NB4 (cell line): ENCODE data around the gene AMBP.

Experiments used
- MYC ChIP-seq: IDR thresholded peaks from 2 replicates; pipeline ENCODE4 v1.6.1; 2011; ENCODE audit warnings: low read depth, low read length
- POLR2A ChIP-seq: IDR thresholded peaks from 2 replicates; pipeline ENCODE4 v1.6.1; 2011; ENCODE audit warnings: mild to moderate bottlenecking; ENCODE audit not compliant: insufficient read length; ENCODE audit errors: extremely low read depth
- TF ChIP-seq, protein P1 (sequence below): IDR thresholded peaks from one replicate; pipeline ENCODE4 v1.5.1; 2012; ENCODE audit warnings: low read depth, low read length

GRCh38 chr9:114023961-114024360 is 54.1 kb downstream of the AMBP start:
- TF ChIP-seq, protein P1, sequence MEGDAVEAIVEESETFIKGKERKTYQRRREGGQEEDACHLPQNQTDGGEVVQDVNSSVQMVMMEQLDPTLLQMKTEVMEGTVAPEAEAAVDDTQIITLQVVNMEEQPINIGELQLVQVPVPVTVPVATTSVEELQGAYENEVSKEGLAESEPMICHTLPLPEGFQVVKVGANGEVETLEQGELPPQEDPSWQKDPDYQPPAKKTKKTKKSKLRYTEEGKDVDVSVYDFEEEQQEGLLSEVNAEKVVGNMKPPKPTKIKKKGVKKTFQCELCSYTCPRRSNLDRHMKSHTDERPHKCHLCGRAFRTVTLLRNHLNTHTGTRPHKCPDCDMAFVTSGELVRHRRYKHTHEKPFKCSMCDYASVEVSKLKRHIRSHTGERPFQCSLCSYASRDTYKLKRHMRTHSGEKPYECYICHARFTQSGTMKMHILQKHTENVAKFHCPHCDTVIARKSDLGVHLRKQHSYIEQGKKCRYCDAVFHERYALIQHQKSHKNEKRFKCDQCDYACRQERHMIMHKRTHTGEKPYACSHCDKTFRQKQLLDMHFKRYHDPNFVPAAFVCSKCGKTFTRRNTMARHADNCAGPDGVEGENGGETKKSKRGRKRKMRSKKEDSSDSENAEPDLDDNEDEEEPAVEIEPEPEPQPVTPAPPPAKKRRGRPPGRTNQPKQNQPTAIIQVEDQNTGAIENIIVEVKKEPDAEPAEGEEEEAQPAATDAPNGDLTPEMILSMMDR, result no peak
- TF ChIP-seq POLR2A, result no peak
- TF ChIP-seq MYC, result no peak
